ENCODE results near the gene SLC5A11. TPM values are rescaled to one million over a fixed set of nuclear protein-coding genes. Genes with fewer than 3 reads are reported as not detected.

SLC5A11 gene
- total and polyA plus RNA-seq, 7 experiments from 2014 or later = 0.46 to 0.80 (median 0.66) TPM; not detected in 3

DNA sequence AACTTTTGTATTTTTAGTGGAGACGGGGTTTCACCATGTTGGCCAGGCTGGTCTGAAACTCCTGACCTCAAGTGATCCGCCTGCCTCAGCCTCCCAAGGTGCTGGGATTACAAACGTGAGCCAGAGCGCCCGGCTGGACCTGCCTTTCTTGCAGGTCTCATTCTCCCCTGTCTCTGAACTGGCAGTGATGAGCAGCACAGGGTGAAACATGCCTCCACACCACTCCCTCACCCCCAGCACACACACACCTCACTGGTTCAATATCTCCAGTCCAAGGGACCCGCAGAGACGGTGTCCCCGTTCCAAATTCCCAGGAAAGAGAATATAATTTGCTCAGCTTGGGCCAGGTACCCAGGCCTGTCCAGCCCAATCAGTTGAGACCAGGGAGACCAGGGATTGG is 23.3 kb downstream of the SLC5A11 start:
- H3K9me3 Mint-ChIP-seq = peaks cover 2 to 19% (median 9%) of the 10 kb centered on the region in 11 donors

DNA sequence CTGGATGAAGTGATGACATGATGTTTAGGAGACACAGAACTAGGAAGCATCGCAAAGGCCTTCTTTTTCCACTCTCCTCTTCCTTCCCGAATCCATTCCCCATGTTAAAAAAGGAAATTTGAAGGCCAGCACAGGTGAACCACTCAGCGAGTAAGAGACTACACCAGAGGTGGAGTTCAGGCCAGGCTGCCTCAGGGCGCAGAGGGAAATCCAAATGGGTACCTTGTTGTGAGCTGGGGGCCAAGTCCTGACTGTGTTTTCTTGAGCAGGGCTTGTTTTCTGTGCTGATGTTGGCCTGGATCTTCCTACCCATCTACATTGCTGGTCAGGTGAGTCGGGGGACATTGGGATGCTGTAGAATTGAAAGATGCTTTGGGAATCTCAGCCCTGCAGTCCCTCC is 26.1 kb downstream of the SLC5A11 start:
- no peak for DNase-seq
- Mint-ChIP-seq H3K4me1 (no peaks in the 10 kb centered on the region), H3K4me3 (no peak overlapping the region)

More for the DNA sequence above, 23.3 kb downstream of the SLC5A11 start:
- ATAC-seq = no peak
- Mint-ChIP-seq H3K36me3 (peaks cover 0 to 9% (median 4%) of the 10 kb centered on the region in 5 donors), H3K4me3 (no peak overlapping the region), H3K27me3 (peaks cover 0 to 10% (median under 1%) of the 10 kb centered on the region in 5 donors), H3K27ac (no peak overlapping the region), H3K4me1 (no peaks in the 10 kb centered on the region)
- ChIA-PET CTCF (no interaction called here), POLR2A (no interaction called here)
- no peak for DNase-seq
- intact Hi-C loops (cut with micrococcal nuclease) = no loop called here
- Histone ChIP-seq H3K36me3 (ENCODE audit: control insufficient read depth in 2 of 3, insufficient read depth in 3 of 3, low read length in 3 of 3) (no peaks in the 10 kb centered on the region), H3K27ac (ENCODE audit: low read depth, low read length) (no peak overlapping the region), H3K4me1 (ENCODE audit: control insufficient read depth in 2 of 2, insufficient read depth in 2 of 2, low read length in 2 of 2) (no peaks in the 10 kb centered on the region), H3K4me3 (ENCODE audit: low read length) (no peak overlapping the region), H3K9me3 (ENCODE audit: control insufficient read depth in 2 of 3, low read length in 3 of 3) (no peaks in the 10 kb centered on the region), H3K27me3 (ENCODE audit: control insufficient read depth in 2 of 2, insufficient read depth in 2 of 2, low read length in 2 of 2) (no peaks in the 10 kb centered on the region)

DNA sequence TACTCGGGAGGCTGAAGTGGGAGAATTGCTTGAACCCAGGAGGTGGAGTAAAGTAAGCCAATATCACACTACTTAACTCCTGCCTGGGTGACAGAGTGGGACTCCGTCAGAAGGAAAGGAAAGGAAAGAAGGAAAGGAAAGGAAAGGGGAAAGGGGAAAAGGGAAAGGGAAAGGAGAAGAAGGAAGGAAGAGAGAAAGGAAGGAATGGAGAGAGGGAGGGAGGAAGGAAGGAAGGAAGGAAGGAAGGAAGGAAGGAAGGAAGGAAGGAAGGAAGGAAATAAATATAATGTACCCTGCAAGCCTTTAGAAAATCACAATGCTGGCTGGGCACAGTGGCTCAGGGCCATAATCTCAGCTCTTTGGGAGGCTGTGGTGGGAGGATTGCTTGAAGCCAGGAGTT is 27.3 kb downstream of the SLC5A11 start:
- intact Hi-C loops (cut with micrococcal nuclease) = no loop called here
- H3K9me3 Mint-ChIP-seq = no peaks in the 10 kb centered on the region
- Histone ChIP-seq H3K4me3 (ENCODE audit: low read length) (no peak overlapping the region), H3K27ac (ENCODE audit: low read depth, low read length) (no peak overlapping the region), H3K4me1 (ENCODE audit: control insufficient read depth in 2 of 2, insufficient read depth in 2 of 2, low read length in 2 of 2) (no peaks in the 10 kb centered on the region), H3K9me3 (ENCODE audit: control insufficient read depth in 2 of 3, low read length in 3 of 3) (no peaks in the 10 kb centered on the region), H3K27me3 (ENCODE audit: control insufficient read depth in 2 of 2, insufficient read depth in 2 of 2, low read length in 2 of 2) (no peaks in the 10 kb centered on the region), H3K36me3 (ENCODE audit: control insufficient read depth in 2 of 3, insufficient read depth in 3 of 3, low read length in 3 of 3) (no peaks in the 10 kb centered on the region)
- no peak overlapping the region for H3K27ac Mint-ChIP-seq
- ChIA-PET POLR2A (no interaction called here), CTCF (interaction anchor here (0.6 kb wide), 1 partner anchor 59 kb away, joined by 3 read pairs; no protein-coding TSS in a partner anchor)
- peaks cover 0 to 9% (median 0%) of the 10 kb centered on the region in 5 donors for H3K27me3 Mint-ChIP-seq
- ATAC-seq = no peak
- no peaks in the 10 kb centered on the region for H3K36me3 Mint-ChIP-seq
- no peak for DNase-seq
- no peaks in the 10 kb centered on the region for H3K4me1 Mint-ChIP-seq
- H3K4me3 Mint-ChIP-seq = no peak overlapping the region

More for the DNA sequence above, 26.1 kb downstream of the SLC5A11 start:
- Mint-ChIP-seq H3K27me3 (peaks cover 0 to 9% (median 0%) of the 10 kb centered on the region in 5 donors), H3K9me3 (no peaks in the 10 kb centered on the region), H3K36me3 (peaks cover 0 to 4% (median 0%) of the 10 kb centered on the region in 5 donors), H3K27ac (no peak overlapping the region)
- Histone ChIP-seq H3K36me3 (ENCODE audit: control insufficient read depth in 2 of 3, insufficient read depth in 3 of 3, low read length in 3 of 3) (no peaks in the 10 kb centered on the region), H3K27me3 (ENCODE audit: control insufficient read depth in 2 of 2, insufficient read depth in 2 of 2, low read length in 2 of 2) (no peaks in the 10 kb centered on the region), H3K27ac (ENCODE audit: low read depth, low read length) (no peak overlapping the region), H3K4me1 (ENCODE audit: control insufficient read depth in 2 of 2, insufficient read depth in 2 of 2, low read length in 2 of 2) (no peaks in the 10 kb centered on the region), H3K4me3 (ENCODE audit: low read length) (no peak overlapping the region), H3K9me3 (ENCODE audit: control insufficient read depth in 2 of 3, low read length in 3 of 3) (no peaks in the 10 kb centered on the region)
- no peak for ATAC-seq
- ChIA-PET POLR2A (no interaction called here), CTCF (no interaction called here)
- intact Hi-C loops (cut with micrococcal nuclease) = no loop called here

DNA sequence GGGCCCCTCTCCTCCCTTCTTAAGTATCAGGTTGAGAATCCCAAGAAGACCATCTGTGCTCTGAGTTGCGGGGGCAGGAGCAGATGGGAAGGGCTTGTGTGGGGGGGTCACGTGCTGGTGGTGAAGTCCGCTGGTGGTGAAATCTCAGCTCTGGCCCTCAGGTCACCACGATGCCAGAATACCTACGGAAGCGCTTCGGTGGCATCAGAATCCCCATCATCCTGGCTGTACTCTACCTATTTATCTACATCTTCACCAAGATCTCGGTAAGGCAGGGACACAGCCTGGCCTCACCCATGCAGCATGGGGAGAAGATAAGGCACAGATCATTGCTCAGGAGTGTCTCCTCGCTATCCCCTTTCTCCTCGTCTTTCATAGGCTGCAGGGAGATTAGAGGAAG is 29.7 kb downstream of the SLC5A11 start:
- H3K4me3 Mint-ChIP-seq = no peak overlapping the region
- H3K27ac ChIP-seq (ENCODE audit: low read depth, low read length) = no peak overlapping the region

DNA sequence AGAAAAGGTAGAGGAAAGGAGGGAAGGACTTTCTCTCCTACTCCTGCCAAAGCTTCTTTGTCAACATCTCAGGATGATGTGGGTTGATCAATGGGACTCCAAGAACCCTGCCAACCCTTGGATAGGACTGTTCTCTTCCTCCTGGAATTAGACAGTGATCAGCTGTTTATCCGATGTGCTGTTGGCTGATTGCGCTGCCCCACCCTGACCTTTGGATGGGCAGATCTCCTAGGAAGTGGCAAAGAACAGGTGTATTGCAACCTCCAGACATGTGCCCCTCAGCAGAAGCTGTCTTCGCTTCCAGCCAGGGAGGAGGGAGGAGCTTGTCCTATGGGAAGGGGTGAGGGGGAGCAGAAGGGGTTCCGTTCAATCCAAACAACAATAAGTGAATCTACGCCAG is 30.5 kb downstream of the SLC5A11 start:
- intact Hi-C loops (cut with micrococcal nuclease) = no loop called here
- Mint-ChIP-seq H3K27ac (no peak overlapping the region), H3K4me1 (no peaks in the 10 kb centered on the region), H3K9me3 (peaks cover 0 to 6% (median 0%) of the 10 kb centered on the region in 11 donors), H3K36me3 (peaks cover 0 to 8% (median 5%) of the 10 kb centered on the region in 5 donors), H3K27me3 (peaks cover 0 to 11% (median 0%) of the 10 kb centered on the region in 5 donors), H3K4me3 (no peak overlapping the region)
- no peaks in the 10 kb centered on the region for H3K36me3 ChIP-seq (ENCODE audit: control insufficient read depth in 2 of 3, insufficient read depth in 3 of 3, low read length in 3 of 3)
- no peak overlapping the region for H3K4me3 ChIP-seq (ENCODE audit: low read length)
- ATAC-seq (no peak), DNase-seq (no peak)
- H3K27me3 ChIP-seq (ENCODE audit: control insufficient read depth in 2 of 2, insufficient read depth in 2 of 2, low read length in 2 of 2) = no peaks in the 10 kb centered on the region
- H3K4me1 ChIP-seq (ENCODE audit: control insufficient read depth in 2 of 2, insufficient read depth in 2 of 2, low read length in 2 of 2) = no peaks in the 10 kb centered on the region
- CTCF ChIA-PET = no interaction called here
- no peak overlapping the region for H3K27ac ChIP-seq (ENCODE audit: low read depth, low read length)
- POLR2A ChIA-PET = no interaction called here
- no peaks in the 10 kb centered on the region for H3K9me3 ChIP-seq (ENCODE audit: control insufficient read depth in 2 of 3, low read length in 3 of 3)

More for the DNA sequence above, 29.7 kb downstream of the SLC5A11 start:
- Mint-ChIP-seq H3K4me1 (no peaks in the 10 kb centered on the region), H3K9me3 (peaks cover 0 to 4% (median 0%) of the 10 kb centered on the region in 11 donors), H3K27me3 (peaks cover 0 to 11% (median 0%) of the 10 kb centered on the region in 5 donors), H3K27ac (no peak overlapping the region), H3K36me3 (peaks cover 0 to 8% (median 5%) of the 10 kb centered on the region in 5 donors)
- no peaks in the 10 kb centered on the region for H3K9me3 ChIP-seq (ENCODE audit: control insufficient read depth in 2 of 3, low read length in 3 of 3)
- POLR2A ChIA-PET = no interaction called here
- no peak overlapping the region for H3K4me3 ChIP-seq (ENCODE audit: low read length)
- H3K27me3 ChIP-seq (ENCODE audit: control insufficient read depth in 2 of 2, insufficient read depth in 2 of 2, low read length in 2 of 2) = no peaks in the 10 kb centered on the region
- H3K4me1 ChIP-seq (ENCODE audit: control insufficient read depth in 2 of 2, insufficient read depth in 2 of 2, low read length in 2 of 2) = no peaks in the 10 kb centered on the region
- DNase-seq (no peak), ATAC-seq (no peak)
- CTCF ChIA-PET = no interaction called here
- intact Hi-C loops (cut with micrococcal nuclease) = no loop called here
- H3K36me3 ChIP-seq (ENCODE audit: control insufficient read depth in 2 of 3, insufficient read depth in 3 of 3, low read length in 3 of 3) = no peaks in the 10 kb centered on the region

DNA sequence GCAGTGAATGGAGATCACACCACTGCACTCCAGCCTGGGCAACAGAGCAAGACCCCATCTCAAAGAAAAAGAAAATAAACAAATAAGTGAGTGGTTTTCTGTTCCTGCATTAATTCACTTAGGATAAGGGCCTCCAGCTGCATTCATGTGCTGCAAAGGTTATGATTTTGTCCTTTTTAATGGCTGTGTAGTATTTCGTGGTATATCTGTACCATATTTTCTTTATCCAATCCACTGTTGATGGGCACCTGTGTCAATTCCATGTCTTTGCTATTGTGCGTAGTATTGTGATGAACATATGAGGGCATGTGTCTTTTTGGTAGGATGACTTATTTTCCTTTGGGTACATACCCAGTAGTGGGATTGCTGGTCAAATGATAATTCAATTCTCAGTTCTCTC is 33.9 kb downstream of the SLC5A11 start:
- intact Hi-C loops (cut with micrococcal nuclease) = no loop called here
- POLR2A ChIA-PET = no interaction called here
- ATAC-seq = no peak
- Histone ChIP-seq H3K27ac (ENCODE audit: low read depth, low read length) (no peak overlapping the region), H3K4me3 (ENCODE audit: low read length) (no peak overlapping the region), H3K4me1 (ENCODE audit: control insufficient read depth in 2 of 2, insufficient read depth in 2 of 2, low read length in 2 of 2) (no peaks in the 10 kb centered on the region), H3K9me3 (ENCODE audit: control insufficient read depth in 2 of 3, low read length in 3 of 3) (no peaks in the 10 kb centered on the region), H3K36me3 (ENCODE audit: control insufficient read depth in 2 of 3, insufficient read depth in 3 of 3, low read length in 3 of 3) (no peaks in the 10 kb centered on the region), H3K27me3 (ENCODE audit: control insufficient read depth in 2 of 2, insufficient read depth in 2 of 2, low read length in 2 of 2) (no peaks in the 10 kb centered on the region)
- H3K4me3 Mint-ChIP-seq = no peak overlapping the region
- H3K27me3 Mint-ChIP-seq = peaks cover 0 to 7% (median 0%) of the 10 kb centered on the region in 5 donors
- CTCF ChIA-PET = no interaction called here
- H3K4me1 Mint-ChIP-seq = no peaks in the 10 kb centered on the region
- H3K9me3 Mint-ChIP-seq = peaks cover 0 to 6% (median 0%) of the 10 kb centered on the region in 11 donors
- H3K36me3 Mint-ChIP-seq = peaks cover 0 to 10% (median 5%) of the 10 kb centered on the region in 5 donors
- no peak for DNase-seq
- no peak overlapping the region for H3K27ac Mint-ChIP-seq

DNA sequence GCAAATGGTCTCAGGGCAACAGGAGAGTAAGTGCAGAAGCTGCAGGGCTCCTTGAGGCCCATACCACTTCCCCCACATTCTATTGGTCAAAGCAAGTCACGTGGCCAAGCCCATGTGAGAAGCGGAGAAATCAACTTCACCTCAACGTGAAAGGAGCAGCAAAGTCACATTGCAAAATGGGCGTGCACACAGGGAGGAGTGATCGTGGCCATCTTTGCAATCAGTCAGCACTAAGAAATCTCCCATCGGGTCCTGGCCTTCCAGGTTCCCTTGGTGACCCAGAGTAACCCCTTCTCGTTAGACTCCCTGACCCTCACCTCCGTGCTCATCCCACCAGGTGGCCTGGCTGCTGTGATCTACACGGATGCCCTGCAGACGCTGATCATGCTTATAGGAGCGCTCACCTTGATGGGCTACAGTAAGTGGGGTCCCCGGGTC is 38.0 kb downstream of the SLC5A11 start:
- DNase-seq (no peak), ATAC-seq (no peak)
- Histone ChIP-seq H3K4me3 (ENCODE audit: low read length) (no peak overlapping the region), H3K9me3 (ENCODE audit: control insufficient read depth in 2 of 3, low read length in 3 of 3) (no peaks in the 10 kb centered on the region), H3K4me1 (ENCODE audit: control insufficient read depth in 2 of 2, insufficient read depth in 2 of 2, low read length in 2 of 2) (no peaks in the 10 kb centered on the region), H3K36me3 (ENCODE audit: control insufficient read depth in 2 of 3, insufficient read depth in 3 of 3, low read length in 3 of 3) (no peaks in the 10 kb centered on the region), H3K27ac (ENCODE audit: low read depth, low read length) (no peak overlapping the region), H3K27me3 (ENCODE audit: control insufficient read depth in 2 of 2, insufficient read depth in 2 of 2, low read length in 2 of 2) (no peaks in the 10 kb centered on the region)
- no peak overlapping the region for H3K27ac Mint-ChIP-seq
- no peak overlapping the region for H3K4me3 Mint-ChIP-seq
- H3K9me3 Mint-ChIP-seq = peaks cover 0 to 19% (median 4%) of the 10 kb centered on the region in 11 donors
- intact Hi-C loops (cut with micrococcal nuclease) = no loop called here
- POLR2A ChIA-PET = no interaction called here
- H3K36me3 Mint-ChIP-seq = peaks cover 0 to 6% (median 0%) of the 10 kb centered on the region in 5 donors
- H3K4me1 Mint-ChIP-seq = no peaks in the 10 kb centered on the region
- CTCF ChIA-PET = no interaction called here
- H3K27me3 Mint-ChIP-seq = peaks cover 0 to 6% (median 0%) of the 10 kb centered on the region in 5 donors

Measured in naive thymus-derived CD4-positive, alpha-beta T cell (primary cell).